NT2/D1 (cell line): ENCODE data around the gene SEMA3A.

Source experiments
- YY1 ChIP-seq: IDR thresholded peaks from 2 replicates; pipeline ENCODE4 v1.6.1; 2011; ENCODE audit not compliant: insufficient read length, insufficient read depth
- ZNF274 ChIP-seq: IDR thresholded peaks from 2 replicates; pipeline ENCODE4 v1.6.1; 2011; ENCODE audit warnings: mild to moderate bottlenecking, low read depth, low read length

GRCh38 chr7:84136336-84136735 lies 58.3 kb downstream of the SEMA3A start:
- no peak for TF ChIP-seq YY1
- TF ChIP-seq ZNF274 = no peak
